ENCODE data around the gene NUDT22. TPM values are rescaled to one million over a fixed set of nuclear protein-coding genes. Genes with fewer than 3 reads are reported as not detected.

The NUDT22 gene
- polyA plus RNA-seq, 4 donors, result 40.0 to 140 (median 95.3) TPM

- 21 to 26% (median 26%) methylated on average over 10 to 13 of the region's 13 CpGs for WGBS, 3 donors
Observed at GRCh38 chr11:64250415-64251015, 24.4 kb downstream of the NUDT22 start.

GRCh38 chr11:64251016-64251752, 25.1 kb downstream of the NUDT22 start, which contains the start of gene PLCB3:
TSS of gene PLCB3 (plus strand) at chr11:64251530. CDS start at chr11:64251650, 120 bp downstream.
- Histone ChIP-seq H3K4me3 (ENCODE audit: low read depth in 1 of 3, low read length in 3 of 3) (peak within 1 kb of the TSS; percentile 61 to 94 (median 85)), H3K9me3 (ENCODE audit: control insufficient read depth in 2 of 2, insufficient read depth in 1 of 2, low read depth in 1 of 2, low read length in 1 of 2) (no peaks in the 10 kb centered on the region), H3K36me3 (ENCODE audit: control insufficient read depth in 3 of 3, insufficient read depth in 2 of 3, low read depth in 1 of 3, low read length in 3 of 3) (peaks cover 7 to 37% (median 14%) of the 10 kb centered on the region in 3 donors), H3K27me3 (ENCODE audit: control insufficient read depth in 3 of 3, insufficient read depth in 3 of 3, low read length in 3 of 3) (no peaks in the 10 kb centered on the region), H3K4me1 (ENCODE audit: control insufficient read depth in 3 of 3, insufficient read depth in 2 of 3, low read depth in 1 of 3, low read length in 2 of 3) (peaks cover 0 to 38% (median 3%) of the 10 kb centered on the region in 3 donors), H3K27ac (ENCODE audit: low read depth in 1 of 3, low read length in 2 of 3) (peak within 1 kb of the TSS; percentile 93 to 99 (median 96))
- 0 to 1% (median 1%) methylated on average over 62 to 75 of the region's 75 CpGs for WGBS, 3 donors
- DNase-seq (peak; percentile 59 to 68), FAIRE-seq (no peak)

More at GRCh38 chr11:64250415-64251015, 24.4 kb downstream of the NUDT22 start:
- Histone ChIP-seq H3K4me1 (ENCODE audit: control insufficient read depth in 3 of 3, insufficient read depth in 2 of 3, low read depth in 1 of 3, low read length in 2 of 3) (peaks cover 0 to 41% (median 3%) of the 10 kb centered on the region in 3 donors), H3K4me3 (ENCODE audit: low read depth in 1 of 3, low read length in 3 of 3) (peak overlapping the region in 2 of 3 donors; percentile 85 to 94), H3K36me3 (ENCODE audit: control insufficient read depth in 3 of 3, insufficient read depth in 2 of 3, low read depth in 1 of 3, low read length in 3 of 3) (peaks cover 5 to 35% (median 9%) of the 10 kb centered on the region in 3 donors), H3K9me3 (ENCODE audit: control insufficient read depth in 2 of 2, insufficient read depth in 1 of 2, low read depth in 1 of 2, low read length in 1 of 2) (no peaks in the 10 kb centered on the region), H3K27ac (ENCODE audit: low read depth in 1 of 3, low read length in 2 of 3) (peak overlapping the region in 1 of 3 donors; percentile 85), H3K27me3 (ENCODE audit: control insufficient read depth in 3 of 3, insufficient read depth in 3 of 3, low read length in 3 of 3) (no peaks in the 10 kb centered on the region)
- FAIRE-seq (no peak), DNase-seq (peak in 1 of 2 donors; percentile 48)

- DNase-seq (peak in 1 of 2 donors; percentile 90), FAIRE-seq (no peak)
- Histone ChIP-seq H3K27ac (ENCODE audit: low read depth in 1 of 3, low read length in 2 of 3) (peak overlapping the region; percentile 93 to 99 (median 96)), H3K4me3 (ENCODE audit: low read depth in 1 of 3, low read length in 3 of 3) (peak overlapping the region; percentile 61 to 94 (median 85)), H3K9me3 (ENCODE audit: control insufficient read depth in 2 of 2, insufficient read depth in 1 of 2, low read depth in 1 of 2, low read length in 1 of 2) (no peaks in the 10 kb centered on the region), H3K27me3 (ENCODE audit: control insufficient read depth in 3 of 3, insufficient read depth in 3 of 3, low read length in 3 of 3) (no peaks in the 10 kb centered on the region), H3K4me1 (ENCODE audit: control insufficient read depth in 3 of 3, insufficient read depth in 2 of 3, low read depth in 1 of 3, low read length in 2 of 3) (peaks cover 0 to 38% (median 3%) of the 10 kb centered on the region in 3 donors), H3K36me3 (ENCODE audit: control insufficient read depth in 3 of 3, insufficient read depth in 2 of 3, low read depth in 1 of 3, low read length in 3 of 3) (peaks cover 7 to 42% (median 16%) of the 10 kb centered on the region in 3 donors)
- 0 to 1% (median 1%) methylated on average over 17 to 18 of the region's 18 CpGs for WGBS, 3 donors
Observed at GRCh38 chr11:64251753-64252002, 25.6 kb downstream of the NUDT22 start.

- Histone ChIP-seq H3K36me3 (ENCODE audit: control insufficient read depth in 3 of 3, insufficient read depth in 2 of 3, low read depth in 1 of 3, low read length in 3 of 3) (peaks cover 7 to 47% (median 17%) of the 10 kb centered on the region in 3 donors), H3K4me1 (ENCODE audit: control insufficient read depth in 3 of 3, insufficient read depth in 2 of 3, low read depth in 1 of 3, low read length in 2 of 3) (peaks cover 0 to 38% (median 3%) of the 10 kb centered on the region in 3 donors), H3K4me3 (ENCODE audit: low read depth in 1 of 3, low read length in 3 of 3) (peak overlapping the region; percentile 61 to 94 (median 85)), H3K27ac (ENCODE audit: low read depth in 1 of 3, low read length in 2 of 3) (peak overlapping the region; percentile 93 to 99 (median 96)), H3K27me3 (ENCODE audit: control insufficient read depth in 3 of 3, insufficient read depth in 3 of 3, low read length in 3 of 3) (no peaks in the 10 kb centered on the region), H3K9me3 (ENCODE audit: control insufficient read depth in 2 of 2, insufficient read depth in 1 of 2, low read depth in 1 of 2, low read length in 1 of 2) (no peaks in the 10 kb centered on the region)
- 2 to 5% (median 4%) methylated on average over 21 to 23 of the region's 23 CpGs for WGBS, 3 donors
- FAIRE-seq (no peak), DNase-seq (peak; percentile 91 to 95)
Observed at GRCh38 chr11:64252003-64252872, 26.2 kb downstream of the NUDT22 start.

- H3K4me3 ChIP-seq (ENCODE audit: low read depth in 1 of 3, low read length in 3 of 3), result peak overlapping the region; percentile 61 to 94 (median 85)
- peaks cover 0 to 32% (median 3%) of the 10 kb centered on the region in 3 donors for H3K4me1 ChIP-seq (ENCODE audit: control insufficient read depth in 3 of 3, insufficient read depth in 2 of 3, low read depth in 1 of 3, low read length in 2 of 3)
- H3K27me3 ChIP-seq (ENCODE audit: control insufficient read depth in 3 of 3, insufficient read depth in 3 of 3, low read length in 3 of 3), result no peaks in the 10 kb centered on the region
- DNase-seq, result no peak
- WGBS, 3 donors, result 22 to 55% (median 39%) methylated on average over 8 of the region's 8 CpGs
- peaks cover 7 to 55% (median 22%) of the 10 kb centered on the region in 3 donors for H3K36me3 ChIP-seq (ENCODE audit: control insufficient read depth in 3 of 3, insufficient read depth in 2 of 3, low read depth in 1 of 3, low read length in 3 of 3)
- peak overlapping the region; percentile 49 to 99 (median 96) for H3K27ac ChIP-seq (ENCODE audit: low read depth in 1 of 3, low read length in 2 of 3)
- no peaks in the 10 kb centered on the region for H3K9me3 ChIP-seq (ENCODE audit: control insufficient read depth in 2 of 2, insufficient read depth in 1 of 2, low read depth in 1 of 2, low read length in 1 of 2)
- no peak for FAIRE-seq
Observed at GRCh38 chr11:64253043-64253442, 27.0 kb downstream of the NUDT22 start.

- DNase-seq, result no peak
- FAIRE-seq, result no peak
- 38 to 51% (median 46%) methylated on average over 5 of the region's 5 CpGs for WGBS, 3 donors
- H3K4me1 ChIP-seq (ENCODE audit: control insufficient read depth in 3 of 3, insufficient read depth in 2 of 3, low read depth in 1 of 3, low read length in 2 of 3), result peaks cover 0 to 28% (median 3%) of the 10 kb centered on the region in 3 donors
- no peaks in the 10 kb centered on the region for H3K27me3 ChIP-seq (ENCODE audit: control insufficient read depth in 3 of 3, insufficient read depth in 3 of 3, low read length in 3 of 3)
- H3K36me3 ChIP-seq (ENCODE audit: control insufficient read depth in 3 of 3, insufficient read depth in 2 of 3, low read depth in 1 of 3, low read length in 3 of 3), result peaks cover 7 to 60% (median 27%) of the 10 kb centered on the region in 3 donors
- H3K4me3 ChIP-seq (ENCODE audit: low read depth in 1 of 3, low read length in 3 of 3), result peak overlapping the region in 2 of 3 donors; percentile 85 to 94
- H3K9me3 ChIP-seq (ENCODE audit: control insufficient read depth in 2 of 2, insufficient read depth in 1 of 2, low read depth in 1 of 2, low read length in 1 of 2), result no peaks in the 10 kb centered on the region
- H3K27ac ChIP-seq (ENCODE audit: low read depth in 1 of 3, low read length in 2 of 3), result peak overlapping the region in 1 of 3 donors; percentile 41
Observed at GRCh38 chr11:64253481-64253880, 27.4 kb downstream of the NUDT22 start.

- no peak for DNase-seq
- Histone ChIP-seq H3K27ac (ENCODE audit: low read depth in 1 of 3, low read length in 2 of 3) (no peak overlapping the region), H3K4me1 (ENCODE audit: control insufficient read depth in 3 of 3, insufficient read depth in 2 of 3, low read depth in 1 of 3, low read length in 2 of 3) (peaks cover 0 to 20% (median 3%) of the 10 kb centered on the region in 3 donors), H3K27me3 (ENCODE audit: control insufficient read depth in 3 of 3, insufficient read depth in 3 of 3, low read length in 3 of 3) (no peaks in the 10 kb centered on the region), H3K36me3 (ENCODE audit: control insufficient read depth in 3 of 3, insufficient read depth in 2 of 3, low read depth in 1 of 3, low read length in 3 of 3) (peaks cover 9 to 68% (median 32%) of the 10 kb centered on the region in 3 donors), H3K4me3 (ENCODE audit: low read depth in 1 of 3, low read length in 3 of 3) (no peak overlapping the region), H3K9me3 (ENCODE audit: control insufficient read depth in 2 of 2, insufficient read depth in 1 of 2, low read depth in 1 of 2, low read length in 1 of 2) (no peaks in the 10 kb centered on the region)
- no peak for FAIRE-seq
- 84 to 88% (median 85%) methylated on average over 7 of the region's 7 CpGs for WGBS, 3 donors
Observed at GRCh38 chr11:64254326-64254725, 28.3 kb downstream of the NUDT22 start.

Measured in small intestine (tissue), 7 donors.